KG1 (cell line): Measurements from ENCODE around the gene AKR1C2.
"Not testable (repeated sequence)": the region's sequence is repeated elsewhere in the genome, so short reads cannot be mapped to it uniquely, and the experiment has no call there.

ENCODE experiments used
- DNase-seq: peaks from one replicate; lab custom pipeline; 2025; lab: John Stamatoyannopoulos, UW

AKR1C2 gene

GRCh38 chr10:4988000-4988641 lies 15.5 kb downstream of the AKR1C2 start:
- not testable (repeated sequence) for DNase-seq

DNA sequence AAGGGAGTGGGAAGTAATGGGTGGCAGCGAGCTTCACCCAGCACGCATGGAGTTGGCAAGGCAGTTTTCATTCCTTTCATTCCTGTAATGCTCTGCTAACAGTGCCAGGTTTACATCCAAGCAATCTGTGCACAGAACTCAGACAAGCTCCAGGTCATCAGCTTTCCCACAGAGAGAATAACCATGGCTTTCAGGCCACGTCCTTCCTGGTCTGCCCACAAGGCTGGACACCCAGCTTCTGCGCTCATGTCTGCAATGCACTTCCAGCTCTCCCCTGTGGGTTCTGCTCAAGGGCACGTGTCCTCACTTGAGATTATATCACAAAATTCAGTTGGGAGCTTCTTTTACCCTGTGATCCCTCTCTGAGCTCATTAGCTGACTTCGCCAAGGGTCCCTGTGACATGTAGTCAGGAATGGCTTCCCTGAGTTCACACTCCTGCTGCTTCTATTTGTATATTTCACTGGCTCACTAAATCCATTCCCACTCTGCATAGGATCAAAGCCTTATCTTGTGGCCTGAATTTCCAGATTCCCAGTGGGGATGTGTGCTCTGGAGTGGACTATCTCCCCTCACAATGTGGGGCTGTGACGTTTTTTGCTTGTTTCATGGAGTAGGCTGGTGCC lies 18.6 kb downstream of the AKR1C2 start:
- DNase-seq = no peak

- DNase-seq = no peak
Measured at GRCh38 chr10:4984223-4984622, 19.4 kb downstream of the AKR1C2 start.

DNA sequence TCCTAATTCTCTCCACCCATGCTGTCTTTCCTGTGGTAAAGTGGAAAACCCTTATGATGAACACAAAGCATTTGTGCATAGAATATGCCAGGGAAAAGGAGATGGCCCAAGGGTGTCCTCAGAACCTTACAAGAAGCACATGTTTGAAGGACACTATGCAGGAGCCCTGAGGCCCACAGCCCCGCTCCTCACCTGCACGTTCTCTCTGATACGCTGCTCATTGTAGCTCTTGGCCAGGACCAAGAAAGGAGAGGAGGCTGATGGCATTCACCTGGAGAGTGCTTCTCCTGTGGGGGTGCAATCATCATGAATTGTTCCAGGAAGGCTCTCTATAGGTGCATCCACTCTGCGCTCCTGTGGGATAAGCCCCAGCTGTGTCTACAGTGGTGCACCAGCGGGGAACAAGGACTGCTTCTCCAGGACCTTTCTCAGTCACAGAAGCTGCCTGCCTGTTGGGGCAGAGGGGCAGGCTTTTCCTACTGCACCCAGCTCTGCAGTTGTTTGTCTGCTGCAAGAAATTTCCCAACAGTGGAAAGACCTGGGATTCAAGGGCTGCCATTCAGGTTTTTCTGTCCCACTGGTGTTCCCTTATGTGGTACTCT lies 19.9 kb downstream of the AKR1C2 start:
- no peak for DNase-seq

- no peak for DNase-seq
Measured at GRCh38 chr10:4982764-4983226, 20.9 kb downstream of the AKR1C2 start.

DNA sequence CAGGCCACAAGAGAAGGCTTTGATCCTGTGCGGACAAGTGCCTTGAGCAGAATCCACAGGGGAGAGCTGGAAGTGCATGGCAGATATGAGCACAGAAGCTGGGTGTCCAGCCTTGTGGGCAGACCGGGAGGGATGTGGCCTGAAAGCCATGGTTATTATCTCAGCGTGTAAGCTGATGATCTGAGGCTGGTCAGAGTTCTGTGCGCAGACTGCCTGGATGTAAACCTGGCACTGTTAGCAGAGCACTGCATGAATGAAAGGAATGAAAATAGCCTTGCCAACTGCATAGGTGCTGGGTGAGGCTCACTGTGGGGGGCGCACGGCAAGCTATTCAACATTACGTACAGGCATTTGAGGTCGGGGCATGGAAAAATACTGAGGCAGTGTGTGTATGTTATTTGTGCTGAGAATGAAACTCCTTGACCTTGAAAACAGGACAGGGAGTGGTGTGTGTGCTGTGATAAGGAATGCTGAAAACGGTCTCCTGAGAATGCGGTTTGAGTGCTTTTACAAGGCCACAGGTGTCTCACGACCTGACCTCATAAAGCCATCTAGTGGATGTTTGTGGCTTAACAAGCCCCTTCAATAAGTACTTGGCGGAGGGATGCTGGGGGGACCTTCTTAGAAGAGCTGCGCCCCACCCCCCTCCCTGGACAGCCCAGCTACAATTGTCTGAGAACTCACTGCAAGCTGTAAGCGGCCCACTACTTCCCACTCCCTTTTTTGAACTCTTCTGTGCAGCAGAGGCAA lies 21.8 kb downstream of the AKR1C2 start:
- no peak for DNase-seq

- no peak for DNase-seq
Measured at GRCh38 chr10:4980793-4981192, 22.9 kb downstream of the AKR1C2 start.

DNA sequence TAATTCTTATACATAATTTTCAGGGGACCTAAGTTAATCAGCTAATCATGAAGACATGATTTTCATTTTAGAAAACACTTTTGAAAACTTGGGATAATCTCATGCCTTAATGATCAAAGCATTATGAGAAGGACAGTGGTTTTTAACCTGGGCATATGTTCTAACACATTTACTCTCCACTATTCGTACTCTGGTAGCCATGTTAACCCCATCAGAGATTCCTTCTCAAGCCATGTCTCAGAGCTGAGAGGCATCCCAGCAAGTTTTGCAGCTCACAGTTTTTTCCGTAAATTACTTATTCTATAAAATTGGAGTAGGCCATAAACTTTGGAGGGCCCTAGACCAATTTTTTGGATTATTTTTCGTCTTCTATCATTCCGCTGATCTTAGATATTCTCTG lies 24.8 kb downstream of the AKR1C2 start:
- DNase-seq = no peak

DNA sequence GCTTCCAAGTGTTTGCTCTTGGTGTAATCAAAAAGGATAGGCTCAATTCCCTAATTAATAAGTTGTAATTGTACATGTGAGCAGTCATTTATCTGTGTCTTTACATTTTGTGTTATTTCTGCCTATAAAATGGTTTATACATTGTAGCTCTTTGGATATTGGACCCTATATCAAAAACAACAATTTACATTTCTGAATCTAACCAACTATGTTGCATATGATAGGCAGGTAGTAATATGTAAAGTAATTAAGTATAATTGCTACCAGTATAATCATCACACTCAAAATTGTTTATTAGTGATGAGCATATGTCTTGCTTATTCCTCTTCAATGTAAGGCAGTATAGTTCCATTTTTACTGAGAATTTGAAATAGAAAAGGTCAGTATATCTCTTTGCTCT lies 26.6 kb downstream of the AKR1C2 start:
- DNase-seq = no peak

GRCh38 chr10:4974400-4974799 lies 29.3 kb downstream of the AKR1C2 start:
- DNase-seq = not testable (repeated sequence)

- not testable (repeated sequence) for DNase-seq
Measured at GRCh38 chr10:4973294-4973693, 30.4 kb downstream of the AKR1C2 start.

- not testable (repeated sequence) for DNase-seq
Measured at GRCh38 chr10:4972369-4973142, 31.1 kb downstream of the AKR1C2 start.

DNA sequence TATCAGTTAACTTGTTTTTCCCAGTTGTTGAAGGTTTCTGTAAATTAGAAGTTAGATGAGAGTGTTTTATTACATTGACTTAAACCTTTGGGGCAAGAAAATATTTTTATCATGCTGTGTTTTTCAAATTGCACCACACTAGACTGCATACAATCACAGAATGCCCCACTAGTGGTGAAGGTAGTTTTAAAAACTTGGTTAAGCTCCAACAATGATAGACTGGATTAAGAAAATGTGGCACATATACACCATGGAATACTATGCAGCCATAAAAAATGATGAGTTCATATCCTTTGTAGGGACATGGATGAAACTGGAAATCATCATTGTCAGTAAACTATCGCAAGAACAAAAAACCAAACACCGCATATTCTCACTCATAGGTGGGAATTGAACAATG lies 33.3 kb downstream of the AKR1C2 start:
- DNase-seq = not testable (repeated sequence)

DNA sequence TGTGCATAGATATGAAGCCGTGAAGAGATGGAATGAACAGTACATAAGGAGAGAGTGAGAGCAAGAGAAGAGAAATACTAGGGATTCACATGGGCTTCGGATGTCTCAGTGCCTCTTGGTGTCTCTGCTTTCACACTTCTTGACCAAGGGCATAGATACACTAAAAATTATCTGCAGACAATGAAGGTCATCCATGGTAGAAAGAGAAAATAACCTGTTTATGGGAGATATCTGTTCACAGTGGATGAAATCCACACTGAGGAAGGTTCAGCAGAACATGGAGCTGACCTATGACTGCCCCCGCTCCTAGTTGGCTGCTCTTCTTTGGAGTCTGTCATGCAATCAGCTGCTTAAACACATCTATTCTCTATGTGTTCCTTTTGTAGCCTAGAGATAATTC lies 34.4 kb downstream of the AKR1C2 start:
- DNase-seq = not testable (repeated sequence)

DNA sequence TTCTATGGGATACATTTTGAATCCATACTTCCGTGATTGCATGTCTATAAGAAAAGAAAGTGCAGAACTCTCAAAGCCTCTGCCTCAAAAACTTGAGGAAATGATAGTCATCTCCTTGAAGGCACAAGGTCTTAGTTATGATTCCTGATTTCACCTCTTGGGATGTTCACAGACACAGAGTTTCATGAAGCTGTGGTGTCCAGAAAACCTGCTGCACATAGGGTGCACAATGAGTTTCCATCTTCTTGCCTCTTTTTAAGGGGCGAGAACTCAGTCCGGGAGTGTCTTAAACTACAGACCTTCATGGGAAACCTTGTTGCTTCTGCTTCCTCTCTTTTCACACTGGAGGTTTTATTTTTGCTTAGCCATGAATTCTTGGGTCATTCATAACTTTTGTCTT lies 36.5 kb downstream of the AKR1C2 start:
- DNase-seq = not testable (repeated sequence)

- not testable (repeated sequence) for DNase-seq
Measured at GRCh38 chr10:4965763-4966162, 37.9 kb downstream of the AKR1C2 start.

DNA sequence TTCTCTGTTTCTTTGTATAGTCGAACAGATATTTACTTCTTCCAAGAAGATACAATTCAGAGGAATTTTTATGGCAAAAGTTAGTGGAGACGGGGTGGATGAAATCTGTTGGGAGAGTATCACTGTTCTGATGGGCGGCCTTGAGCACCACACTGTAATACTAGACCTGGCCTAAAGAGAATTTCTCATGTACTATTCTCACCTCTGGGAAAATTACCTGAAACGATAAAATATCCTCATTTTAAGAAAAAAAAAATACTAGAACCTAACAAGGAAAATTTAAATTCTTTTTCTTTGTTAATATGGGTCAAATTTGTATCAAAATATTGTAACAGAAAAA lies 39.9 kb downstream of the AKR1C2 start:
- DNase-seq = not testable (repeated sequence)

- DNase-seq = not testable (repeated sequence)
Measured at GRCh38 chr10:4962876-4963814, 40.5 kb downstream of the AKR1C2 start, which contains the start of gene AKR1C1. TSS of gene AKR1C1 (plus strand) at chr10:4963415. CDS start at chr10:4963445, 30 bp downstream.

DNA sequence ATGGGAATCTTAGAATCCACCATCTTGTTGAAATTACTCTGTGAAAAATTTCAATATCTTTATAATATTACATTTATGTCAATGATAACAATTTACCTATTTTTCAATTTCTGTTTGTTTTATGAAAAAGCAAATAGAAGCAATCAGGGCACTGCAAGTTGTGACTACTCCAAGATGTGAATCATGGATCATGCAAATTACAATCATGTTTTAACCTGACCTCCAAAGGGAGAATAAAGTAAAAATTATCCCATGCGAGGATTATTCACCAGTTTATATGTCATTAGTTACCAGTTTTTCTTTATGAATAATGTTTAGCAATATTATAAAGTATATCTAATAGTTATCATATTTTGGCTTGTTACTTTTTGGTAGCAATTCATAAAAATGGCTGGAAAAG lies 41.3 kb downstream of the AKR1C2 start:
- not testable (repeated sequence) for DNase-seq

- not testable (repeated sequence) for DNase-seq
Measured at GRCh38 chr10:4961558-4961957, 42.1 kb downstream of the AKR1C2 start.
